HG03558 (cell line): Measurements from ENCODE around the gene TEX12.
"Not testable (repeated sequence)": the region's sequence is repeated elsewhere in the genome, so short reads cannot be mapped to it uniquely, and the experiment has no call there.

Source experiments
- ATAC-seq: cut with Tn5 transposase; IDR thresholded peaks from one replicate; pipeline ENCODE4 v1.9.1; 2021; ENCODE audit warnings: moderate number of reproducible peaks; ENCODE audit not compliant: unreplicated experiment; ENCODE audit errors: extremely low read depth

TEX12 gene

DNA sequence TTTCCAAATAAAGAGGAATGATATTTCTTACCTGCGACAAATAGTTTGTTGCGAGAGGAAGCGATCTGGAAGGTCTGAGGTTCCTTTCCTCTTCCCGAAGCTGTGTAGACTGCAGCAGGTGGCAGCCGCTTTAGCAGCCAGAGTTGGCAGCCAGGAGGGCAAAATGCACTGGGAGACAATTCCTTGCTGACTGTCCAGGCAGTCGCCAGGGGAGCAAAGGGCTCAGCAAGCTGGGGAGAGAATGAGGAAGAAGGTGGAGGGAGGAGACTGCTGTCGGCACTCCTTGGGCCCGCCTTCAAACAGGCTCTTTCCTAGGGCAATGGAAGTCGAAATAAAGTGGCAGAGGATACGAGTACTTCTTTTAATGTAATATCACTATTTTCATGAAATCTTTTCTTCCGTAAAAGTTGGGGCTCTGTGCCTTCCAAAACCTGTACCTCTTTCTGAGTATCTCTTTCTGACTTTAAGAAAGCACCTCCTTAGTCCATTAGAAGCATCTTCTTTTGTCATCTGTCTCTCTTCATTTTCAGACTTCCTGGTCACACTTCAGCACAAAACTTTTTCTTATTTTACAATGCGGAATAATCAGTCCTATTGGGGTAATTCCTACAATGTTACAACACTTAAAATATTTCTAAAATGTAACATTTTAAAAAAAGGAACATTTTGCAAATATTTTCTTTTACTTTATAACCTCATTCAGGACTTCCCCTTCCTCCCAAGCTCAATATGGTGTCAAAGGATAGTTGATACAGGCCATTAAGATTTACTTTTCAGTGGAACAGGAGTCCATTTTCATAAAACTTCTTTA lies 3.1 kb upstream of the TEX12 start, which contains the start of gene IL18:
IL18 (minus strand) TSS at position 220 of the 811 bp plus-strand sequence. CDS start 9,041 bp downstream, outside the sequence.
- ATAC-seq, result no peak

DNA sequence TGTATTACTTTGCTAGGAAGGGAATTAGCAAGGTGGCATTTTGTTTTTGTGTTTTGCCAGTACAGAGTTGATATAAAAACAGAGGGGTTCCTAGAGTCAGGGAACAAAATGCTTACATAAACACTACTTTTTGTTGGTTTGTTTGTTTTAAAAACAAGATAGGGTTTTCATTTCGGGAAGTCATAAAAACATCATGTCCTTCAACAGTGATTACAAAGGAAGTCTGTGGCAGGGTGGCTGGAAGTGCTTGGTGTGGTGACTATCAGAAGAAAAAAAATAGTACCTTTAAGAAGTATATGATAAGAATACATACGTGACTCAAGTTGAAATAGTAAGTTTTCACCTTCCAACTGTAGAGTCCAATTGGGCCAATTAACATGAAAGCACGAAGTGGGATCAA lies 2.1 kb upstream of the TEX12 start:
- ATAC-seq, result no peak

DNA sequence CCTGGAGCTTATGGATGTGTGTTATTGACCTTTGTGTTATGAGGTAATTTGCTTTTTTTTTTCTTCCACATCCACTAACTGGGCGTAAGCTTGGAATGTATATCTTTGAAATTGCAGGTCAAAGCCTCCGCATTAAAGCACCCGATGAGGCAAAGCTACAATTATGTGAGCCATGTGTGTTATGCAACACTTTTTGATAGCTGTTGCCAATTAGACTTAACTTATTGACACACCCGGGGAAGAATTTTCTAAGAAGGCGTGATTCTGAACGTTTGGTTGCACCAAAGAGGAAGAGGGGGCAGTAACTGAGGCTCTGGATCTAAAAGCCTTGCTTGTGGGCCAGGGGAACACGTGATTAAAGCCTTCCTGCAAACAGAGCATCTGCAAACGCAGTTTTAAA lies 610 bp upstream of the TEX12 start:
- ATAC-seq, result no peak

DNA sequence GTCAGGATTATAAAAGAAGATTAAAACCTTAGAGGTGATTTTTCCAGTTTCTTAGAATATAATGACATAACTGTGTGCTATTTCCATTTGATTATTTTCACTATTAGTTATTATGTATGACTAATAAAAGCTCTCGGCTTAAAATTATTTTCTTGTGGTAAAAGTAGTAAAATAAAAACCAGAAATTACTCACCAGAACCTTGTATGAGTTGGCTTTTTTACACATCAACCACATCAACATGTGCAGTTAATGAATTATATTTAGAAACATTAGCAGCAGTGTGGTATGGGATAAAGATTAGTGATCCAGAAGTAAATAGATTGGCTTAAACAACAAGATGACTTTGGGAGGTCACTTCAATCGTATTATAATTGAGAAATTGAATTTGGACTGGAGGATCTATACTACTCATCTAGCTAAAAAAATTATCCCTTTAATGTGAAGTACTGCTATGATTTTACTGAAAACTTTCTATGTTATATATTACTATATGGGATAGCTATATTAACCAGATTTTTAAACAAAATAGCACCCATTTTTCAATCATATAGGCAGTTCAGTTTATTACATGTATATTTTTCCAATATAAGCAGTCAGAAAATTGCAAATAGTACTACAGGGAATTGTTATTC lies 5.3 kb downstream of the TEX12 start:
- ATAC-seq, result peak; percentile 61

DNA sequence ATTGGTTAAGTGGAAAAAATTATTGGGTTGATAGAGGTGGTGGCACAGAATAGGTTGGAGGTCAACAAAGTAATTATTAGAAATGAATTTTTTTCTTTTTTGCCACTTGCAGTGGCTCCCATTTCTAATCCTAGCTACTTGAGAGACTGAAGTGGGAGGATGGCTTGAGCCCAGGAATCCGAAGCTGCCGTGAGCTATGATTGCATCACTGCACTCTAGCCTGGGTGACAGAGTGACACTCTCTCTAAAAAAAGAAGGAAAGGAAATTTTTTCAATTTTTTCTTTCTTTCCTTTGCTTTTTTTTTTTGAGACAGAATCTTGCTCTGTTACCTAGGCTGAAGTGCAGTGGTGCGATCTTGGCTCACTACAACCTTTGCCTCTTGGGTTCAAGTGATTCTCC lies 6.0 kb downstream of the TEX12 start:
- no peak for ATAC-seq

DNA sequence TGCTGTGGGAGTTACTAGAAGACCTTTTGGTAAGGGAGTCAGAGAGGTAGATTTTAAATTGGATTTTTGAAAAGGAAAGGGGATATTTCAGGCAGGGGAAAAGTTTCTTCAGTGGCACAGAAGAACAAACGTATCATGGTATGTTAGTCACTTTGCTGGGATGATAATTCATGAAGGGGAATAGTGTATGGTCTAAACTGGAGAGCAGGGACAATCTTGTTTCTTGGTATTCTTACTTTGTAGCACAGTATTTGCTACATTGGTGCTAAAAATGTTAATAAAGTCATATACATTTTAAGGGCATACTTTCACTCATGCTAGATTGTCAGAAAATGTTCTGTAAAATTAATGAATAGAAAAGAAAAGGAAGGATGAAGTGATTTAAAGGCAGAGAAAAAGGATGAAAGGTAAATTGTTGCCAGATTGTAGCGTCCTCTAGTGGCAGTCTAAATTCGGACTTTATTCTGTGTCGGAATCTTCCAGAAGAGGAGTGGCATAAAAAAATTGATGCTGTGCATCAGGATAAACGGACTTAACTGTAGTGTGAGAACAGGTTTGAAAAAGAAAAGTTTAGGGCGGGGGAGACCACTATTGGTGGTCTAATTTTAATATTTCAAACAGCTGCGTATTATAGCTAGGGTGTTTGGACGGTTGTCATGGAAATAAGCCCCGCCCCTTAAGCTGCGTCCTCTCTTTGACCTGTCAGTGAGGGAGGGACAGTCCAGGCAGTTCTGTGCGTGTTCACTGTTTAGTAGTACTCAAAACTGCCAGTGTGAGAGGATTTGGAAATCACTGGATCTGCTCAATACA lies 7.8 kb downstream of the TEX12 start, which contains the start of gene BCO2:
BCO2 (plus strand) TSS at position 724 of the 810 bp plus-strand sequence. CDS start 90 bp downstream, outside the sequence.
- ATAC-seq, result no peak

DNA sequence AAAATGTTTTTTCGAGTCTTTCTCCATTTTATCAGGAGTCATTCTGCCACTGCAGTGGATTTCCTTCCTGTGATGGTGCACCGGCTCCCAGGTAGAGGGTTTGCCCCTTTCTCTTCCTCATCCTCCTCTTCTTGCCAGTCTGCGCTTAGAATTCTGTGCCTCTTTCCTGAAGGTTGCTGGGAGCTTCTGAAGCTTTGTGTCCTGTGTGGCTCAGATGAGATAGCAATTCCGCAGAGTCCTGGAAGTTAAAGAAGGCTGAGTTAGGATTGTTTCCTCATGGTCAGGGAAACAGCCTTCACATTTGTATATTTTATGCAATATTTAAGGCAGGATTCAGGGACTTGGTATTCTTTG lies 8.4 kb downstream of the TEX12 start:
- ATAC-seq, result no peak

DNA sequence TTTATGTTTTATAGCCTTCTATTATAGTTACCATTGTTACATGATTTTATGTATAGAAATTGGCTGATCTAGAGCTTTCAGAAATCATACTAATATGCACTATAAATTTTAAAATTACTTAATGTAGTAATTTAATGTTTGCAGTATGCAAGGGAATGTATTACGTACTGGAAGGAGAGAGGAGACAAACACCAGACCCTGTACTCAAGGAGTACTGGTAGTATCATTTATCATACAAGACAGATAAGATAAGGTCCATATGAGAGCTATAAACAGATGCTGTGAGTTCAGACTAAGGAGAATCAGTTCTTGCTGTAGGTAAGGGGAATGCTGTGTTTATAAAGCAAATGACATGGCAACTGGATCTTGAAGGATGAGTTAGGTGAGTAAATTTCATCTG lies 8.9 kb downstream of the TEX12 start:
- no peak for ATAC-seq

DNA sequence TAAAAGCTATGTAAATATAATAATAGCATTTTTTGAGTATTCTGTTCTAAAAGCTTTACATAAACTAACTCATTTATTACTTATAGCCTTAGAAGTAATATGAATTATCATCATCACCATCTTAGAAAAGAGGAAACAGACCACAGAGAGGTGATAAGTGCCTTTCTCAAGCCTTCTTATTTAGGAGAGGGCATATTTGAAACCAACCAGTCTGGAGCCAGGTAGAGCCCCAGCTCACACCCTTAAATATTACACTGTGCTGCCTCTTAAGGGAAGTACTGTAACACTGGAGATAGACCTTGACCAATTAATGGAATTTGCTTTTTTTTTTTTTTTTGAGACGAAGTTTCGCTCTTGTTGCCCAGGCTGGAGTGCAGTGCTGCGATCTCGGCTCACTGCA lies 10.4 kb downstream of the TEX12 start:
- ATAC-seq, result no peak

GRCh38 chr11:112178428-112178827 lies 11.3 kb downstream of the TEX12 start:
- ATAC-seq, result no peak

- no peak for ATAC-seq
Observed at GRCh38 chr11:112178936-112179335, 11.8 kb downstream of the TEX12 start.

GRCh38 chr11:112179601-112180000 lies 12.4 kb downstream of the TEX12 start:
- peak; percentile 67 for ATAC-seq

DNA sequence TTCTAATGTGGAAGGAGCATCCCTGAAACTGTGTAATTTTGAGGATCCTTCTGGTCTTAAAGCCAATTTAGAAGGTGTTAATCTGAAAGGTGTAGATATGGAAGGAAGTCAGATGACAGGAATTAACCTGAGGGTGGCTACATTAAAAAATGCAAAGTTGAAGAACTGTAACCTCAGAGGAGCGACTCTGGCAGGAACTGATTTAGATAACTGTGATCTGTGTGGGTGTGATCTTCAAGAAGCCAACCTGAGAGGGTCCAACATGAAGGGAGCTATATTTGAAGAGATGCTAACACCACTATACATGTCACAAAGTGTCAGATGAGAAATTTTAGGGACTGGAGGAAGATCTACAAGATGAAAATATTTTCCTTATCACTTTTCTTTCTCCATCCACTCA lies 15.7 kb downstream of the TEX12 start:
- ATAC-seq, result no peak

- ATAC-seq, result no peak
Observed at GRCh38 chr11:112185883-112186282, 18.7 kb downstream of the TEX12 start.

GRCh38 chr11:112186304-112186703 lies 19.1 kb downstream of the TEX12 start:
- ATAC-seq, result no peak

GRCh38 chr11:112195113-112195512 lies 27.9 kb downstream of the TEX12 start:
- not testable (repeated sequence) for ATAC-seq

GRCh38 chr11:112195951-112196351 lies 28.8 kb downstream of the TEX12 start:
- no peak for ATAC-seq

DNA sequence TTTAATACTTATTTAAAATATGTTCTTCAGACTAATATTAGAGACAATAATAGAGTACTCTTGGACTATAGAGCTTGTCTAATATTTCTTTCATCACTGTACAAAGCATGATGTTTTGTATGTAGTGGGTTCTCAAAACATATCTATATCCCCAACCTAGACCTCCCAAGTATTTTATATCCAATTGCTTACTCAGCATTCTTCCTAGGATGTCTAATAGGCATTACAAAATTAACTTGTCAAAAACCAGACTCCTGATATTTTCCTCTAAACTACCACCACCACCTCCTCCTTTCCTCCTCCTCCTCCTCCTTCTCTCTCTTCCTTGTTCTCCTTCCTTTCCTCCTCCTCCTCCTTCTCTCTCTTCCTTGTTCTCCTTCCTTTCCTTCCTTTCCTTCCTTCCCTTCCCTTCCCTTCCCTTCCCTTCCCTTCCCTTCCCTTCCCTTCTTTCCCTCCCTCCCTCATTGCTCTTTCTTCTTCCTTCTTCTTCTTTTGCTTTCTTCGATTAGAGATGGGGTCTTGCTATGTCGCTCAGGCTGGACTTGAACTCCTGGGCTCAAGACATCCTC lies 29.4 kb downstream of the TEX12 start:
- ATAC-seq, result no peak

DNA sequence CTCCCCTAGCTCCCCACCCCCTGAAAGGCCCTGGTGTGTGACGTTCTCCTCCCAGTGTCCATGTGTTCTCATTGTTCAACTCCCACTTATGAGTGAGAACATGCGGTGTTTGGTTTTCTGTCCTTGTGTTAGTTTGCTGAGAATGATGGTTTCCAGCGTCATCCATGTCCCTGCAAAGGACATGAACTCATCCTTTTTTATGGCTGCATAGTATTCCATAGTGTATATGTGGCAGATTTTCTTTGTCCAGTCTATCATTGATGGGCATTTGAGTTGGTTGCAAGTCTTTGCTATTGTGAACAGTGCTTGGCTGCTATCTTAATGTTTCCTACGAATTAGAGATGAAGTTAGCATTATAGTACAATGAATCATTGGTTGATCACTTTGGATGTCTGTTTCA lies 31.9 kb downstream of the TEX12 start:
- ATAC-seq, result not testable (repeated sequence)

DNA sequence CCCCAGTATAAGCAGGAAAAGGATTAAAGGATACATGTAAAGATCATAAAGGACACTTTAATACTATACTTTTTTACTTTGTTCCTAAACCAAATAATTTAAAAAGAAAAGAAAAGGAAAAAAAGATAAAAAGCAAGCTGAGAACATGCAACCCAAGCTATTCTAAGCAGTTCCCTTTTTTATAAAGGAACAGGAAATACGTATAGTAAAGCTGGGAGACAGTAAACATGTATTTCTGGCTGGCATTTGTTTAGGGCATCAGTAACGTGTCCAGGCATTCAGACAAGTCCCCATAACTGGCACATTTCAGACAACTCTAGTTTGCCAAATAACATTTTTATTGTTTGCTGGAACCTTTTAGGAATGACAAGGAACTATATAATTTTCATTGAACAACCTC lies 33.1 kb downstream of the TEX12 start:
- ATAC-seq, result no peak

- ATAC-seq, result no peak
Observed at GRCh38 chr11:112206071-112206470, 38.9 kb downstream of the TEX12 start.
